ENCODE measurements around the gene TAS1R2.

TAS1R2 gene

GRCh38 chr1:18796950-18797349, 62.5 kb downstream of the TAS1R2 start:
- DNase-seq = peak; percentile 5

GRCh38 chr1:18795002-18795689, 64.3 kb downstream of the TAS1R2 start:
- no peak for DNase-seq

GRCh38 chr1:18794561-18794960, 64.9 kb downstream of the TAS1R2 start:
- no peak for DNase-seq

- DNase-seq = peak; percentile 41
Observed at GRCh38 chr1:18794051-18794450, 65.4 kb downstream of the TAS1R2 start.

GRCh38 chr1:18793164-18793563, 66.3 kb downstream of the TAS1R2 start:
- no peak for DNase-seq

GRCh38 chr1:18792747-18793146, 66.7 kb downstream of the TAS1R2 start:
- DNase-seq = no peak
